K562 (cell line): ENCODE results near the gene IQCN. TPM values are rescaled to one million over a fixed set of nuclear protein-coding genes. Genes with fewer than 3 reads are reported as not detected.

Experiments
- ASH1L ChIP-seq: fragments of 450-650 bp; IDR thresholded peaks from 2 replicates; pipeline ENCODE4 v1.6.1; 2018; ENCODE audit warnings: borderline replicate concordance, mild to moderate bottlenecking, low read depth; ENCODE audit not compliant: partially characterized antibody
- BRD9 ChIP-seq: fragments of 450-650 bp; IDR thresholded peaks from 2 replicates; pipeline ENCODE4 v1.6.1; 2018; ENCODE audit warnings: low read depth; ENCODE audit not compliant: partially characterized antibody
- ESRRB ChIP-seq: fragments of 250-450 bp; sonication (Bioruptor Pico); IDR thresholded peaks from 2 replicates; pipeline ENCODE4 v1.5.0; 2020; ENCODE audit warnings: mild to moderate bottlenecking, moderate library complexity, borderline replicate concordance
- FOXO4 ChIP-seq: fragments of 450-650 bp; formaldehyde crosslinking; IDR thresholded peaks from 2 replicates; pipeline ENCODE4 v1.4.0; 2020; ENCODE audit warnings: mild to moderate bottlenecking, moderate library complexity
- FUS ChIP-seq: fragments of 200-400 bp; formaldehyde crosslinking; optimal IDR thresholded peaks from 2 replicates; pipeline ENCODE3; 2017; ENCODE audit warnings: low read depth, low read length
- HDAC3 ChIP-seq: fragments of 450-650 bp; IDR thresholded peaks from 2 replicates; pipeline ENCODE4 v1.6.1; 2018; ENCODE audit warnings: borderline replicate concordance, mild to moderate bottlenecking, moderate library complexity; ENCODE audit not compliant: partially characterized antibody
- KLF16 ChIP-seq: IDR thresholded peaks from 2 replicates; pipeline ENCODE4 v1.6.1; 2016; ENCODE audit warnings: antibody characterized with exemption
- RBBP5 ChIP-seq: fragments of 200-600 bp; sonication (generic); IDR thresholded peaks from 2 replicates; pipeline ENCODE4 v1.6.1; 2012; ENCODE audit warnings: borderline replicate concordance, mild to moderate bottlenecking, low read length, control low read depth, inconsistent platforms; ENCODE audit not compliant: insufficient read depth, poor library complexity, severe bottlenecking
- SIRT6 ChIP-seq: IDR thresholded peaks from one replicate; pipeline ENCODE4 v1.6.1; 2012; ENCODE audit warnings: low read depth, mild to moderate bottlenecking, control low read depth, inconsistent platforms, low read length, moderate library complexity
- SREBF2 ChIP-seq: sonication (generic); formaldehyde crosslinking; IDR thresholded peaks from 2 replicates; pipeline ENCODE4 v1.4.0; 2020; ENCODE audit warnings: mild to moderate bottlenecking, missing genetic modification reagents
- TGIF2 ChIP-seq: sonication (generic); formaldehyde crosslinking; IDR thresholded peaks from 2 replicates; pipeline ENCODE4 v1.8.1; 2022; ENCODE audit warnings: mild to moderate bottlenecking, missing genetic modification reagents, moderate library complexity
- WHSC1 ChIP-seq: IDR thresholded peaks from one replicate; pipeline ENCODE4 v1.6.1; 2012; ENCODE audit warnings: low read length, control low read depth, inconsistent platforms
- polyA plus RNA-seq, 8 experiments: library from polyadenylated mRNA; depleted of rRNA in 4 of 8; stranded (reverse) in 5 of 8; unstranded in 3 of 8; fragments of >200 nt; fragmentation: Nextera tagmentation in 2 of 8; fragmentation: Illumina TruSeq in 1 of 8; extraction: Ambion mirVana in 2 of 8; extraction: Trizol in 1 of 8; gene quantifications; 2 replicates each; pipeline versions ENCODE4 v1.2.1 to v1.2.3, GENCODE V29; 2011 to 2014; ENCODE audit warnings: inconsistent platforms in 1 of 8, missing spikeins in 1 of 8
- total RNA-seq, 7 experiments: library from RNA; depleted of rRNA in 6 of 7; stranded (reverse); fragments of >200 nt in 6 of 7; fragmentation: Illumina TruSeq in 2 of 7; extraction: Trizol in 2 of 7; gene quantifications; 2 replicates each; pipeline versions ENCODE4 v1.2.1 to v1.2.3, GENCODE V29; 2011 to 2021; ENCODE audit warnings: low replicate concordance in 1 of 7
- TF ChIP-seq, protein P1 (sequence below): fragments of 450-650 bp; IDR thresholded peaks from 2 replicates; pipeline ENCODE4 v1.6.1; 2016; ENCODE audit warnings: low read depth
- TF ChIP-seq, protein P2 (sequence below): sonication (generic); formaldehyde crosslinking; IDR thresholded peaks from 2 replicates; pipeline ENCODE4 v1.5.0; 2020; ENCODE audit warnings: missing genetic modification reagents
- TF ChIP-seq, protein P3 (sequence below), 2 experiments: fragments of 200-800 bp in 1 of 2; sonication (Bioruptor generic) in 1 of 2; sonication (generic) in 1 of 2; formaldehyde crosslinking in 1 of 2; IDR thresholded peaks in 1 of 2; conservative IDR thresholded peaks in 1 of 2; 2 replicates each; pipeline versions ENCODE4 v1.5.0 to v1.6.1; 2016 to 2020; ENCODE audit warnings: missing compliant biosample characterization in 1 of 2, missing genetic modification characterization in 1 of 2, missing genetic modification reagents in 1 of 2

IQCN gene
- total and polyA plus RNA-seq, 9 of the 15 experiments (the other 6 are each of a cell fraction or from before 2014, with no cell fraction given) = 0.01 to 0.07 (median 0.04) TPM; not detected in 3

DNA sequence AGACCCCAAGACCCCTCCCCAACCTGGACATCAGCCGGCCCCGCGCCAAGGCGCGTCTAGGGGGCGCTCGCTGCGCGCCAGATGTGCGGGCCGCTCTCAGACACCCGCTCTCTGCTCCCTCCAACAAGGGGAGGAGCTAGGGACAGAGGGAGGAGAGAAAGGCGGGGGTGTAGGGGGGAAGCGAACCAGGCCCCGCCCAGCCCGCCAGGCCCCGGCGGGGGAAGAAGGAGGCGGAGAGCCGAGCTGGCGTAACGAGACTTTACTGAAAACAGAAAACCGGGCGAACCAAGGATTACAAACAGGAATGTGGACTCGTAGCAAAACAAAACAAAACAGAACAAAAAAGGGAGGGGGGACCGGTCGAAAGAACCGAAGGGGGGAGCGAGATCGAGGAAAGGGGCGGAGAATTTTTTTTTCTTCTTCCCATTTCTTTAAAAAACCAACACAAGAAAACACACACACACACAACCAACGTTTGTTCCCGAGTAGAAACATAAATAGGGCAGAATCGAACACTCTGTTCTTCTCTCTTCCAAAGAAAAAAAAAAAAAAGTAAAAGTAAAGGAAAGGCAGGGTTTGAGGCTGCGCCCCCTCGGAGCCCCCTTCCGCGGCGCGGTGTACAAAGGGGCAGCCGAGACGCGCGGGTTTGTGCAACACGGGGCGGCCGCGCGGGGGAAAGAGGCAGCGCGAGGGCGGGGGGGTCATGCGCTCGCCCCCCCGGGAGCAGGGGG is 5.4 kb upstream of the IQCN start (continued):
- TF ChIP-seq, protein P1, sequence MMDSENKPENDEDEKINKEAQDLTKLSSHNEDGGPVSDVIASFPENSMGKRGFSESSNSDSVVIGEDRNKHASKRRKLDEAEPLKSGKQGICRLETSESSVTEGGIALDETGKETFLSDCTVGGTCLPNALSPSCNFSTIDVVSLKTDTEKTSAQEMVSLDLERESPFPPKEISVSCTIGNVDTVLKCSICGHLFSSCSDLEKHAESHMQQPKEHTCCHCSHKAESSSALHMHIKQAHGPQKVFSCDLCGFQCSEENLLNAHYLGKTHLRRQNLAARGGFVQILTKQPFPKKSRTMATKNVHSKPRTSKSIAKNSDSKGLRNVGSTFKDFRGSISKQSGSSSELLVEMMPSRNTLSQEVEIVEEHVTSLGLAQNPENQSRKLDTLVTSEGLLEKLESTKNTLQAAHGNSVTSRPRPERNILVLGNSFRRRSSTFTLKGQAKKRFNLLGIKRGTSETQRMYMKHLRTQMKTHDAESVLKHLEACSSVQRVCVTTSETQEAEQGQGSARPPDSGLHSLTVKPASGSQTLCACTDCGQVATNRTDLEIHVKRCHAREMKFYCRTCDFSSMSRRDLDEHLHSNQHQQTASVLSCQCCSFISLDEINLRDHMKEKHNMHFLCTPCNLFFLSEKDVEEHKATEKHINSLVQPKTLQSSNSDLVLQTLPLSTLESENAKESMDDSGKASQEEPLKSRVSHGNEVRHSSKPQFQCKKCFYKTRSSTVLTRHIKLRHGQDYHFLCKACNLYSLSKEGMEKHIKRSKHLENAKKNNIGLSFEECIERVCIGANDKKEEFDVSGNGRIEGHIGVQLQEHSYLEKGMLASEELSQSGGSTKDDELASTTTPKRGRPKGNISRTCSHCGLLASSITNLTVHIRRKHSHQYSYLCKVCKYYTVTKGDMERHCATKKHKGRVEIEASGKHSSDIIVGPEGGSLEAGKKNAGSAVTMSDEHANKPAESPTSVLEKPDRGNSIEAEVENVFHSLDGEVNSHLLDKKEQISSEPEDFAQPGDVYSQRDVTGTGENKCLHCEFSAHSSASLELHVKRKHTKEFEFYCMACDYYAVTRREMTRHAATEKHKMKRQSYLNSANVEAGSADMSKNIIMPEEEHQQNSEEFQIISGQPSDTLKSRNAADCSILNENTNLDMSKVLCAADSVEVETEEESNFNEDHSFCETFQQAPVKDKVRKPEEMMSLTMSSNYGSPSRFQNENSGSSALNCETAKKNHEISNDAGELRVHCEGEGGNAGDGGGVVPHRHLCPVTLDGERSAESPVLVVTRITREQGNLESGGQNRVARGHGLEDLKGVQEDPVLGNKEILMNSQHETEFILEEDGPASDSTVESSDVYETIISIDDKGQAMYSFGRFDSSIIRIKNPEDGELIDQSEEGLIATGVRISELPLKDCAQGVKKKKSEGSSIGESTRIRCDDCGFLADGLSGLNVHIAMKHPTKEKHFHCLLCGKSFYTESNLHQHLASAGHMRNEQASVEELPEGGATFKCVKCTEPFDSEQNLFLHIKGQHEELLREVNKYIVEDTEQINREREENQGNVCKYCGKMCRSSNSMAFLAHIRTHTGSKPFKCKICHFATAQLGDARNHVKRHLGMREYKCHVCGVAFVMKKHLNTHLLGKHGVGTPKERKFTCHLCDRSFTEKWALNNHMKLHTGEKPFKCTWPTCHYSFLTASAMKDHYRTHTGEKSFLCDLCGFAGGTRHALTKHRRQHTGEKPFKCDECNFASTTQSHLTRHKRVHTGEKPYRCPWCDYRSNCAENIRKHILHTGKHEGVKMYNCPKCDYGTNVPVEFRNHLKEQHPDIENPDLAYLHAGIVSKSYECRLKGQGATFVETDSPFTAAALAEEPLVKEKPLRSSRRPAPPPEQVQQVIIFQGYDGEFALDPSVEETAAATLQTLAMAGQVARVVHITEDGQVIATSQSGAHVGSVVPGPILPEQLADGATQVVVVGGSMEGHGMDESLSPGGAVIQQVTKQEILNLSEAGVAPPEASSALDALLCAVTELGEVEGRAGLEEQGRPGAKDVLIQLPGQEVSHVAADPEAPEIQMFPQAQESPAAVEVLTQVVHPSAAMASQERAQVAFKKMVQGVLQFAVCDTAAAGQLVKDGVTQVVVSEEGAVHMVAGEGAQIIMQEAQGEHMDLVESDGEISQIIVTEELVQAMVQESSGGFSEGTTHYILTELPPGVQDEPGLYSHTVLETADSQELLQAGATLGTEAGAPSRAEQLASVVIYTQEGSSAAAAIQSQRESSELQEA = 0 out of 2 replicates have a peak, but pooled peaks have one; percentile 44
- TF ChIP-seq RBBP5 (no peak), SIRT6 (no peak), ASH1L (peak; percentile 31), WHSC1 (no peak), FUS (no peak), BRD9 (no peak), FOXO4 (CRISPR knock-in tag) (no peak), SREBF2 (CRISPR knock-in tag) (no peak), HDAC3 (peak; percentile 45), KLF16 (peak; percentile 59), ESRRB (CRISPR knock-in tag) (no peak), TGIF2 (CRISPR knock-in tag) (no peak)
- TF ChIP-seq, protein P2, sequence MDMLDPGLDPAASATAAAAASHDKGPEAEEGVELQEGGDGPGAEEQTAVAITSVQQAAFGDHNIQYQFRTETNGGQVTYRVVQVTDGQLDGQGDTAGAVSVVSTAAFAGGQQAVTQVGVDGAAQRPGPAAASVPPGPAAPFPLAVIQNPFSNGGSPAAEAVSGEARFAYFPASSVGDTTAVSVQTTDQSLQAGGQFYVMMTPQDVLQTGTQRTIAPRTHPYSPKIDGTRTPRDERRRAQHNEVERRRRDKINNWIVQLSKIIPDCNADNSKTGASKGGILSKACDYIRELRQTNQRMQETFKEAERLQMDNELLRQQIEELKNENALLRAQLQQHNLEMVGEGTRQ (CRISPR knock-in tag) = no peak
- TF ChIP-seq, protein P3, sequence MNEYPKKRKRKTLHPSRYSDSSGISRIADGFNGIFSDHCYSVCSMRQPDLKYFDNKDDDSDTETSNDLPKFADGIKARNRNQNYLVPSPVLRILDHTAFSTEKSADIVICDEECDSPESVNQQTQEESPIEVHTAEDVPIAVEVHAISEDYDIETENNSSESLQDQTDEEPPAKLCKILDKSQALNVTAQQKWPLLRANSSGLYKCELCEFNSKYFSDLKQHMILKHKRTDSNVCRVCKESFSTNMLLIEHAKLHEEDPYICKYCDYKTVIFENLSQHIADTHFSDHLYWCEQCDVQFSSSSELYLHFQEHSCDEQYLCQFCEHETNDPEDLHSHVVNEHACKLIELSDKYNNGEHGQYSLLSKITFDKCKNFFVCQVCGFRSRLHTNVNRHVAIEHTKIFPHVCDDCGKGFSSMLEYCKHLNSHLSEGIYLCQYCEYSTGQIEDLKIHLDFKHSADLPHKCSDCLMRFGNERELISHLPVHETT (CRISPR knock-in tag; conservative IDR thresholded peaks at IDR 0.05 in 1 of 2, IDR thresholded peaks at IDR 0.05 in 1 of 2) = peak in 1 of 2 experiments; percentile 53; a peak in 2 of 4 replicates
